HepG2 (cell line): ENCODE results near the gene TATDN2. TPM values are rescaled to one million over a fixed set of nuclear protein-coding genes. Genes with fewer than 3 reads are reported as not detected.
A peak's percentile ranks its signal among the peaks of the same experiment; 100 is the strongest.

Source experiments
- ATAC-seq: fragments of 200-7000 bp; cut with Tn5 transposase; 3 replicates; pipeline ENCODE4 v1.9.1; 2020; ENCODE audit warnings: mild to moderate bottlenecking, moderate library complexity
- BruUV-seq: library from RNA; stranded (reverse); fragments of 400-500 nt; replicated peaks from 2 replicates; lab custom pipeline; 2021; lab: Mats Ljungman, UMichigan
- CTCF ChIA-PET: fragments of 300-600 bp; formaldehyde crosslinking; extraction: SDS; loops from one replicate; lab custom pipeline; 2021; ENCODE audit warnings: low total read pairs, inconsistent platforms, low intra/inter-chr PET ratio; lab: Yijun Ruan, JAX
- POLR2A ChIA-PET: fragments of 350-600 bp; sonication (Branson Sonifier 250); formaldehyde crosslinking; loops from one replicate; lab custom pipeline; 2020; ENCODE audit warnings: antibody characterized with exemption, inconsistent platforms; lab: Yijun Ruan, JAX
- DNase-seq: peaks from one replicate; pipeline ENCODE4 v3.0.0-alpha.2; 2015; ENCODE audit warnings: low spot score
- FAIRE-seq: peaks from 3 replicates; lab custom pipeline; 2011; peaks lifted over from hg19 to GRCh38; lab: Jason Lieb, UNC
- H2AFZ ChIP-seq: one replicate; pipeline ENCODE4 v1.6.1; 2011; ENCODE audit warnings: low read length, inconsistent platforms
- H3K27ac ChIP-seq: fragments of 300-600 bp; 3 replicates; pipeline ENCODE4 v1.8.0; 2011; ENCODE audit warnings: mixed run types, mild to moderate bottlenecking, mixed read lengths, low read length, inconsistent platforms; ENCODE audit not compliant: insufficient read depth; ENCODE audit errors: extremely low read length
- H3K27me3 ChIP-seq, 2 experiments: fragments of 200-600 bp in 1 of 2; 2 replicates in 1 of 2; 3 replicates in 1 of 2; pipeline versions ENCODE4 v1.6.0 to v1.8.0; 2011; ENCODE audit warnings: low read length in 2 of 2, mild to moderate bottlenecking in 2 of 2, moderate library complexity in 2 of 2, inconsistent platforms in 1 of 2; ENCODE audit not compliant: insufficient read depth in 2 of 2, control insufficient read depth in 1 of 2
- H3K36me3 ChIP-seq, 2 experiments: fragments of 200-600 bp in 1 of 2; replicated peaks in 1 of 2; 2 replicates in 1 of 2; 3 replicates in 1 of 2; pipeline versions ENCODE4 v1.5.1 to v1.8.0; 2011; ENCODE audit warnings: low read length in 2 of 2, inconsistent platforms in 1 of 2; ENCODE audit not compliant: insufficient read depth in 2 of 2, control insufficient read depth in 1 of 2
- H3K4me1 ChIP-seq: 2 replicates; pipeline ENCODE4 v1.5.1; 2012; ENCODE audit warnings: low read length, inconsistent platforms; ENCODE audit not compliant: insufficient read depth
- H3K4me2 ChIP-seq: 2 replicates; pipeline ENCODE4 v1.6.0; 2011; ENCODE audit warnings: low read depth, low read length, inconsistent platforms
- H3K4me3 ChIP-seq, 3 experiments: fragments of 200-600 bp in 1 of 3; sonication (generic), shearing (Covaris generic) in 1 of 3; replicated peaks in 1 of 3; 2 replicates each; pipeline ENCODE4 v1.5.1; 2011 to 2016; ENCODE audit warnings: low read length in 3 of 3, inconsistent platforms in 2 of 3, low read depth in 2 of 3, mild to moderate bottlenecking in 2 of 3, control low read depth in 1 of 3, mixed read lengths in 1 of 3; ENCODE audit not compliant: insufficient read depth in 1 of 3
- H3K79me2 ChIP-seq: one replicate; pipeline ENCODE4 v1.6.1; 2011; ENCODE audit warnings: low read length, inconsistent platforms; ENCODE audit not compliant: insufficient read depth
- H3K9ac ChIP-seq: 2 replicates; pipeline ENCODE4 v1.6.0; 2011; ENCODE audit warnings: mild to moderate bottlenecking, low read depth, low read length, inconsistent platforms; ENCODE audit not compliant: insufficient read depth
- H3K9me3 ChIP-seq: 2 replicates; pipeline ENCODE4 v1.5.1; 2012; ENCODE audit warnings: mild to moderate bottlenecking, low read length
- H4K20me1 ChIP-seq: 2 replicates; pipeline ENCODE4 v1.6.0; 2011; ENCODE audit warnings: inconsistent platforms, mild to moderate bottlenecking, low read length, moderate library complexity; ENCODE audit not compliant: insufficient read depth
- ELF1 ChIP-seq: sonication (generic); formaldehyde crosslinking; IDR thresholded peaks from 2 replicates; pipeline ENCODE4 v1.4.0; 2020; ENCODE audit warnings: missing genetic modification reagents
- FOXC1 ChIP-seq: sonication (generic); formaldehyde crosslinking; IDR thresholded peaks from 2 replicates; pipeline ENCODE4 v1.8.0; 2022; ENCODE audit warnings: mild to moderate bottlenecking, missing genetic modification reagents, borderline replicate concordance
- RBM22 ChIP-seq: fragments of 200-400 bp; formaldehyde crosslinking; optimal IDR thresholded peaks from 2 replicates; pipeline ENCODE3; 2017; ENCODE audit warnings: mild to moderate bottlenecking, low read length, moderate library complexity
- WGBS: methylation state at CpG from one replicate; pipeline ENCODE4 v1.1.6; 2017; ENCODE audit warnings: low lambda C conversion rate; 5-methylcytosine and 5-hydroxymethylcytosine counted together
- in situ Hi-C: cut with HindIII; loops from 2 replicates; pipeline ENCODE4 v1.10.0; 2017; ENCODE audit warnings: low pct_unique_long_range_greater_than_20kb; ENCODE audit not compliant: extremely low pct_ligation_motif_present
- intact Hi-C: fragments of 100-400 bp; cut with micrococcal nuclease; formaldehyde crosslinking; loops from one replicate; pipeline ENCODE4 v1.10.0; 2022; ENCODE audit not compliant: unreplicated experiment
- polyA plus RNA-seq, 8 experiments: library from polyadenylated mRNA; depleted of rRNA in 3 of 8; stranded (reverse) in 7 of 8; unstranded in 1 of 8; fragments of >200 nt; fragmentation: Illumina TruSeq in 4 of 8; extraction: Trizol in 4 of 8; gene quantifications; 2 replicates each; pipeline versions ENCODE4 v1.2.1 to v1.2.3, GENCODE V29; 2011 to 2016; ENCODE audit warnings: low read depth in 4 of 8, missing spikeins in 1 of 8, mixed read lengths in 1 of 8; ENCODE audit not compliant: insufficient read depth in 1 of 8
- total RNA-seq, 5 experiments: library from RNA; depleted of rRNA; stranded (reverse); fragments of >200 nt; fragmentation: Illumina TruSeq; extraction: Trizol; gene quantifications; 2 replicates each; pipeline ENCODE4 v1.2.3, GENCODE V29; 2016; ENCODE audit warnings: low read depth in 1 of 5
- TF ChIP-seq, protein P1 (sequence below): sonication (generic); formaldehyde crosslinking; IDR thresholded peaks from 2 replicates; pipeline ENCODE4 v1.5.1; 2020; ENCODE audit warnings: mild to moderate bottlenecking, moderate library complexity, missing genetic modification reagents
- TF ChIP-seq, protein P2 (sequence below): IDR thresholded peaks from 2 replicates; pipeline ENCODE4 v1.6.1; 2016; ENCODE audit warnings: missing biosample characterization, missing genetic modification reagents, low read depth

The TATDN2 gene
- total and polyA plus RNA-seq, 2 of the 13 experiments (the other 11 are each of a cell fraction or from before 2014, with no cell fraction given), result 12.1 to 21.9 TPM

DNA sequence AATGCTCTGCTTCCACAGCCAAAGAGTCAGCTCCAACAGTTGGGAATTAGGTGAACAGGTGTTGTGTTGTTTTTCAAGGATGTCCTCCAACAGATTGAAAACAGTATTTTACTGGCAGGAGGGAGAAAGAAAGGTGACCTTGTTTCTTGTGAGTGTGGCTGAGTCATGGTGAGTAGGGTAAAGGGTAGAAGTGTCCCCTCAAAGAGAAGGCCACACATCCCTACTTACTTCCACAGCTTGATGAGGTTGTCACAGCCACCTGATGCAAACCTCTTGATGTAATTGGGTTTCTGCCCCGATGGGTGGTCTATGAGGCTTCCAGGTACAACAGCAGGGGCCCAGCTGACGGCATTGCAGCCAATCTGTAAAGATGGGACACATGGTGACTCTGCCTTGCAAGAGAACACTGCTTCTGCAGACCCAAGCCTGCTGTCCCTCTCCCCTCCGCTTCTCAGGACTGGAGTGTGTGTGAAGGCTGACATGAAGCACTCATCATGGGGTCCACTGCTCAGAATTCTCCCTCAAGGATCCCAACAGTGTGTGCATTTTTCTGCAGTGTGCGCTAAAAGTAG lies 57.2 kb downstream of the TATDN2 start (continued):
- TF ChIP-seq, protein P1, sequence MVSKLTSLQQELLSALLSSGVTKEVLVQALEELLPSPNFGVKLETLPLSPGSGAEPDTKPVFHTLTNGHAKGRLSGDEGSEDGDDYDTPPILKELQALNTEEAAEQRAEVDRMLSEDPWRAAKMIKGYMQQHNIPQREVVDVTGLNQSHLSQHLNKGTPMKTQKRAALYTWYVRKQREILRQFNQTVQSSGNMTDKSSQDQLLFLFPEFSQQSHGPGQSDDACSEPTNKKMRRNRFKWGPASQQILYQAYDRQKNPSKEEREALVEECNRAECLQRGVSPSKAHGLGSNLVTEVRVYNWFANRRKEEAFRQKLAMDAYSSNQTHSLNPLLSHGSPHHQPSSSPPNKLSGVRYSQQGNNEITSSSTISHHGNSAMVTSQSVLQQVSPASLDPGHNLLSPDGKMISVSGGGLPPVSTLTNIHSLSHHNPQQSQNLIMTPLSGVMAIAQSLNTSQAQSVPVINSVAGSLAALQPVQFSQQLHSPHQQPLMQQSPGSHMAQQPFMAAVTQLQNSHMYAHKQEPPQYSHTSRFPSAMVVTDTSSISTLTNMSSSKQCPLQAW (CRISPR knock-in tag), result no peak
- TF ChIP-seq FOXC1, result no peak
- TF ChIP-seq ELF1 (CRISPR knock-in tag), result no peak

DNA sequence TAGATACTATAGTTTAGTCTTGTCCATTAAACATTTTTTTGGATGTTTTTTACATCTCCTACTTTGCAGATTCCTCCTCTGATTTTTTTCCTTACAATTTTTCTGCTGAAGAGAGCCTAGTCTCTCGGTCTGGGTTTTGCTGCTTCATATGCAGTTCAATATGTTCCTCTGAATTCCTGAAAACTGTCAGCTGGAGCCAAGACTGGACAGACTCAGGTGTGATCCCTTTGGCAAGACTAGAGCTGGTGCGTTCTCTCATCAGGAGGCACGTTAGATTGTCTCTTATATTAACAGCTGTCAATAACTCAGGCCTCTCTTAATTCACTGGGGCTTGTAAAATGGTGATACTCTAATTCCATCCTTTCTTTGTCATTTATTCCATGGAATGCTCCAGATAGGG lies 57.9 kb downstream of the TATDN2 start:
- no peak for ATAC-seq
- Histone ChIP-seq H3K4me2 (no peak overlapping the region), H2AFZ (no peak overlapping the region), H3K79me2 (no peaks in the 10 kb centered on the region), H3K27me3 (no peaks in the 10 kb centered on the region), H3K4me1 (no peaks in the 10 kb centered on the region), H4K20me1 (peaks cover 2% of the 10 kb centered on the region), H3K27ac (no peak overlapping the region), H3K4me3 (no peak overlapping the region), H3K9ac (no peak overlapping the region), H3K36me3 (peaks cover 48 to 92% of the 10 kb centered on the region in 2 experiments), H3K9me3 (no peaks in the 10 kb centered on the region)
- ChIA-PET CTCF (no interaction called here), POLR2A (interaction anchor here (1.1 kb wide), 1 partner anchor 11 kb away, joined by 5 read pairs; no protein-coding TSS in a partner anchor)
- no peak for DNase-seq
- intact Hi-C loops, result no loop called here
- WGBS, result 99% methylated on average over 3 of the region's 3 CpGs
- peak; percentile 59 for TF ChIP-seq RBM22
- TF ChIP-seq, protein P2, sequence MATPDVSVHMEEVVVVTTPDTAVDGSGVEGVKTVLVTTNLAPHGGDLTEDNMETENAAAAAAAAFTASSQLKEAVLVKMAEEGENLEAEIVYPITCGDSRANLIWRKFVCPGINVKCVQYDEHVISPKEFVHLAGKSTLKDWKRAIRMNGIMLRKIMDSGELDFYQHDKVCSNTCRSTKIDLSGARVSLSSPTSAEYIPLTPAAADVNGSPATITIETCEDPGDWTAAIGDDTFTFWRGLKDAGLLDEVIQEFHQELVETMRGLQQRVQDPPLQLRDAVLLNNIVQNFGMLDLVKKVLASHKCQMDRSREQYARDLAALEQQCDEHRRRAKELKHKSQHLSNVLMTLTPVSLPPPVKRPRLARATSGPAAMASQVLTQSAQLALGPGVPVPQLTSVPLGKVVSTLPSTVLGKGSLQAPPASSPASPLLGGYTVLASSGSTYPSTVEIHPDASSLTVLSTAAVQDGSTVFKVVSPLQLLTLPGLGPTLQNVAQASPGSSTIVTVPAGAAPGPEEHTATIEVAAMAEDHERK (CRISPR knock-in tag), result no peak
- TF ChIP-seq, all 625 proteins: peak for 1
- FAIRE-seq, result no peak
- BruUV-seq, result no TSS peak
- in situ Hi-C loops, result no loop called here
